A549 (cell line): ENCODE data around the gene IRF2BPL. TPM values are rescaled to one million over a fixed set of nuclear protein-coding genes. Genes with fewer than 3 reads are reported as not detected.
A peak's percentile ranks its signal among the peaks of the same experiment; 100 is the strongest.

Source experiments
- ATAC-seq, 2 experiments: fragments of 200-7000 bp in 1 of 2; fragments of >200 bp in 1 of 2; cut with Nextera tagmentation in 1 of 2; cut with Tn5 transposase in 1 of 2; 3 replicates each; pipeline versions ENCODE4 v1.8.0 to v1.9.1; 2018 to 2020; ENCODE audit warnings: mild to moderate bottlenecking in 1 of 2, moderate library complexity in 1 of 2
- CTCF ChIA-PET: fragments of 300-600 bp; sonication (Branson Sonifier 250); formaldehyde crosslinking; extraction: SDS; loops from one replicate; lab custom pipeline; 2021; ENCODE audit warnings: antibody characterized with exemption, inconsistent platforms; lab: Yijun Ruan, JAX
- POLR2A ChIA-PET: fragments of 350-600 bp; formaldehyde crosslinking; extraction: SDS; loops from one replicate; lab custom pipeline; 2021; ENCODE audit warnings: antibody characterized with exemption, inconsistent platforms; lab: Yijun Ruan, JAX
- DNase-seq, 2 experiments: peaks; one replicate each; pipeline versions ENCODE4 v3.0.0 to v3.0.0-alpha.2; 2011 to 2016; ENCODE audit warnings: low read depth in 1 of 2, low spot score in 1 of 2
- FAIRE-seq: peaks from 2 replicates; lab custom pipeline; 2011; peaks lifted over from hg19 to GRCh38; lab: Jason Lieb, UNC
- H3K27ac ChIP-seq, 2 experiments: fragments of >200 bp; sonication (Bioruptor Twin); formaldehyde crosslinking; 3 replicates each; pipeline ENCODE4 v1.5.1; 2016 to 2017
- H3K4me1 ChIP-seq: fragments of >200 bp; sonication (Bioruptor Twin); formaldehyde crosslinking; 3 replicates; pipeline ENCODE4 v1.6.1; 2016
- H3K4me2 ChIP-seq: fragments of >200 bp; sonication (Bioruptor Twin); formaldehyde crosslinking; 3 replicates; pipeline ENCODE4 v1.6.1; 2016
- H3K4me3 ChIP-seq: fragments of >200 bp; sonication (Bioruptor Twin); formaldehyde crosslinking; 3 replicates; pipeline ENCODE4 v1.5.1; 2016
- H3K9me3 ChIP-seq: fragments of >200 bp; sonication (Bioruptor Twin); formaldehyde crosslinking; 3 replicates; pipeline ENCODE4 v1.6.1; 2016
- BCL3 ChIP-seq: fragments of >200 bp; sonication (Bioruptor Twin); formaldehyde crosslinking; IDR thresholded peaks from 3 replicates; pipeline ENCODE4 v1.6.1; 2016
- EHF ChIP-seq: fragments of 250-450 bp; sonication (Bioruptor Pico); IDR thresholded peaks from 2 replicates; pipeline ENCODE4 v1.5.0; 2020; ENCODE audit warnings: mild to moderate bottlenecking
- EHMT2 ChIP-seq: fragments of 200-600 bp; sonication (generic); IDR thresholded peaks from 2 replicates; pipeline ENCODE4 v1.6.1; 2016; ENCODE audit warnings: antibody characterized with exemption, low read depth, mild to moderate bottlenecking, moderate library complexity
- EP300 ChIP-seq, 2 experiments: fragments of >200 bp; sonication (Bioruptor Twin); formaldehyde crosslinking; IDR thresholded peaks; 2 replicates in 1 of 2; 3 replicates in 1 of 2; pipeline ENCODE4 v1.6.1; 2016 to 2017
- ESRRA ChIP-seq: fragments of 150-350 bp; IDR thresholded peaks from 2 replicates; pipeline ENCODE4 v1.6.1; 2014; ENCODE audit warnings: mild to moderate bottlenecking, low read length, borderline replicate concordance
- HDAC2 ChIP-seq: fragments of 200-600 bp; sonication (generic); IDR thresholded peaks from 2 replicates; pipeline ENCODE4 v1.6.1; 2016
- HEYL ChIP-seq: fragments of 250-450 bp; sonication (Bioruptor Pico); IDR thresholded peaks from 2 replicates; pipeline ENCODE4 v1.8.0; 2021; ENCODE audit warnings: mild to moderate bottlenecking, moderate library complexity
- HOXA7 ChIP-seq: fragments of 250-450 bp; sonication (Bioruptor Pico); IDR thresholded peaks from 2 replicates; pipeline ENCODE4 v1.5.0; 2020; ENCODE audit warnings: mild to moderate bottlenecking, moderate library complexity
- JUNB ChIP-seq: fragments of >200 bp; sonication (Bioruptor Twin); formaldehyde crosslinking; IDR thresholded peaks from 2 replicates; pipeline ENCODE4 v1.6.1; 2016
- MAX ChIP-seq: IDR thresholded peaks from 2 replicates; pipeline ENCODE4 v1.6.1; 2012
- MYC ChIP-seq: IDR thresholded peaks from 2 replicates; pipeline ENCODE4 v1.6.1; 2012; ENCODE audit warnings: mild to moderate bottlenecking, inconsistent platforms, low read length, improper control_type of control experiment, borderline replicate concordance
- NFE2L2 ChIP-seq: fragments of 150-350 bp; conservative IDR thresholded peaks from 2 replicates; pipeline ENCODE4 v1.6.1; 2014; ENCODE audit warnings: low read length
- RARB ChIP-seq: fragments of 250-450 bp; sonication (Bioruptor Pico); IDR thresholded peaks from 2 replicates; pipeline ENCODE4 v1.8.0; 2021; ENCODE audit warnings: mild to moderate bottlenecking, moderate library complexity
- RCOR1 ChIP-seq: fragments of 150-350 bp; IDR thresholded peaks from 2 replicates; pipeline ENCODE4 v1.6.1; 2014; ENCODE audit warnings: antibody characterized with exemption, low read length, low read depth
- SMC3 ChIP-seq: fragments of >200 bp; sonication (Bioruptor Twin); formaldehyde crosslinking; IDR thresholded peaks from 3 replicates; pipeline ENCODE4 v1.6.1; 2018; ENCODE audit warnings: inconsistent platforms
- SREBF2 ChIP-seq: fragments of 450-650 bp; IDR thresholded peaks from 2 replicates; pipeline ENCODE4 v1.6.1; 2014; ENCODE audit warnings: mild to moderate bottlenecking, moderate library complexity
- TFCP2L1 ChIP-seq: fragments of 250-450 bp; sonication (Bioruptor Pico); IDR thresholded peaks from 2 replicates; pipeline ENCODE4 v1.5.0; 2021; ENCODE audit warnings: mild to moderate bottlenecking
- TP53 ChIP-seq: fragments of 250-450 bp; sonication (Bioruptor Pico); IDR thresholded peaks from 2 replicates; pipeline ENCODE4 v1.5.0; 2021; ENCODE audit warnings: mild to moderate bottlenecking, moderate library complexity
- ZC3H11A ChIP-seq: fragments of 450-650 bp; IDR thresholded peaks from 2 replicates; pipeline ENCODE4 v1.6.1; 2014; ENCODE audit warnings: antibody characterized with exemption, mild to moderate bottlenecking
- ZFP36 ChIP-seq: fragments of 450-650 bp; IDR thresholded peaks from 2 replicates; pipeline ENCODE4 v1.6.1; 2014; ENCODE audit warnings: borderline replicate concordance; ENCODE audit not compliant: partially characterized antibody
- ZNF302 ChIP-seq: fragments of 250-450 bp; sonication (Bioruptor Pico); IDR thresholded peaks from 2 replicates; pipeline ENCODE4 v1.9.0; 2021; ENCODE audit warnings: inconsistent platforms, mild to moderate bottlenecking, moderate library complexity
- whole genome bisulfite sequencing: methylation state at CpG from one replicate; pipeline ENCODE4 v1.1.6; 2017; ENCODE audit errors: missing lambda C conversion rate; 5-methylcytosine and 5-hydroxymethylcytosine counted together
- polyA plus RNA-seq, 4 experiments: library from polyadenylated mRNA; depleted of rRNA in 3 of 4; stranded (reverse); fragments of >200 nt; fragmentation: RNase III in 1 of 4; extraction: RNeasy Plus Mini Kit Qiagen cat#74134 plus additional on column Dnase treatment in 1 of 4; gene quantifications; 2 replicates in 3 of 4; 3 replicates in 1 of 4; pipeline ENCODE4 v1.2.3, GENCODE V29; 2011 to 2017

The IRF2BPL gene
- polyA plus RNA-seq, 2 of the 4 experiments (the other 2 are of a cell fraction): 18.1 to 28.3 TPM

- Histone ChIP-seq H3K4me2 (peak overlapping the region; percentile 11; the same call in 2 of the 3 replicates), H3K9me3 (no peaks in the 10 kb centered on the region), H3K27ac (peak overlapping the region in 1 of 2 experiments; percentile 64; a peak in 3 of 6 replicates), H3K4me3 (no peak overlapping the region), H3K4me1 (peaks cover 28% of the 10 kb centered on the region)
- DNase-seq (no peak), ATAC-seq (peak in 1 of 2 experiments; percentile 26; a peak in 2 of 6 replicates), FAIRE-seq (no peak)
- ChIA-PET CTCF (interaction anchor here (0.9 to 1.7 kb wide), 3 partner anchors 13 to 87 kb away, joined by 3 to 5 read pairs (median 3); no protein-coding TSS in a partner anchor), POLR2A (interaction anchor here (0.6 kb wide), 1 partner anchor 10 kb away, joined by 3 read pairs; no protein-coding TSS in a partner anchor)
- 53% methylated on average over 5 of the region's 5 CpGs for WGBS
- TF ChIP-seq HOXA7 (no peak), SREBF2 (no peak), HDAC2 (no peak), TP53 (no peak), EHMT2 (no peak), TFCP2L1 (CRISPR knock-in tag) (no peak), ZNF302 (CRISPR knock-in tag) (no peak), EP300 (IDR thresholded peaks at IDR 0.05) (no peak), RARB (CRISPR knock-in tag) (no peak), ZC3H11A (no peak), JUNB (no peak), MAX (no peak), HEYL (no peak), SMC3 (no peak)
Measured at GRCh38 chr14:77003960-77004710, 24.4 kb downstream of the IRF2BPL start.

- Histone ChIP-seq H3K4me2 (no peak overlapping the region), H3K9me3 (no peaks in the 10 kb centered on the region), H3K4me3 (no peak overlapping the region), H3K4me1 (peaks cover 18% of the 10 kb centered on the region), H3K27ac (0 out of 6 replicates have a peak overlapping the region, but pooled peaks of 1 of the 2 experiments have one; percentile 24)
- WGBS: 69% methylated on average over 6 of the region's 6 CpGs
- FAIRE-seq (no peak), DNase-seq (no peak), ATAC-seq (no peak)
- CTCF ChIA-PET: interaction anchor here (1.5 kb wide), 1 partner anchor 11 kb away, joined by 3 read pairs; no protein-coding TSS in a partner anchor
- TF ChIP-seq BCL3 (no peak), MYC (no peak), ESRRA (no peak), RCOR1 (no peak), EHF (CRISPR knock-in tag) (no peak), NFE2L2 (no peak), TFCP2L1 (CRISPR knock-in tag) (no peak), RARB (CRISPR knock-in tag) (no peak)
- POLR2A ChIA-PET: no interaction called here
Measured at GRCh38 chr14:77002889-77003288, 25.6 kb downstream of the IRF2BPL start.

GRCh38 chr14:77002335-77002734, 26.2 kb downstream of the IRF2BPL start:
- ATAC-seq (no peak), FAIRE-seq (no peak), DNase-seq (no peak)
- POLR2A ChIA-PET: no interaction called here
- Histone ChIP-seq H3K4me3 (no peak overlapping the region), H3K9me3 (no peaks in the 10 kb centered on the region), H3K4me1 (peaks cover 17% of the 10 kb centered on the region), H3K4me2 (no peak overlapping the region), H3K27ac (no peak overlapping the region)
- 78% methylated on average over 4 of the region's 4 CpGs for WGBS
- TF ChIP-seq ZFP36 (peak; percentile 26), TFCP2L1 (CRISPR knock-in tag) (no peak)
- CTCF ChIA-PET: interaction anchor here (1.2 to 1.5 kb wide), 2 partner anchors 11 to 40 kb away, joined by 3 to 4 read pairs; no protein-coding TSS in a partner anchor
